ENCODE results near the gene SDR42E1.

The SDR42E1 gene

GRCh38 chr16:82017911-82018568 is 6.8 kb upstream of the SDR42E1 start:
- no peaks in the 10 kb centered on the region for H3K9me2 ChIP-seq (replicated peaks; ENCODE audit: insufficient read depth, low read length)
- H3K27ac ChIP-seq (ENCODE audit: low read length), result no peak overlapping the region
- no peak for DNase-seq
- H3F3A ChIP-seq (ENCODE audit: insufficient read depth, low read length), result no peaks in the 10 kb centered on the region
- no peak overlapping the region for H3K4me3 ChIP-seq (ENCODE audit: low read length)
- H3K36me3 ChIP-seq (replicated peaks; ENCODE audit: insufficient read depth, low read length), result no peaks in the 10 kb centered on the region
- H3K9me3 ChIP-seq (replicated peaks; ENCODE audit: insufficient read depth, low read length), result no peaks in the 10 kb centered on the region
- H3K9ac ChIP-seq (ENCODE audit: low read length), result no peak overlapping the region
- no peak overlapping the region for H2AFZ ChIP-seq (ENCODE audit: low read length)
- no peaks in the 10 kb centered on the region for H3K27me3 ChIP-seq (replicated peaks; ENCODE audit: insufficient read depth, low read length)
- H3K4me2 ChIP-seq (ENCODE audit: low read depth, low read length), result no peak overlapping the region
- H3K4me1 ChIP-seq (ENCODE audit: low read length), result 0 out of 2 replicates have a peak, but pooled peaks cover 4% of the 10 kb centered on the region
- TF ChIP-seq EZH2phosphoT487 (IDR thresholded peaks at IDR 0.05; ENCODE audit: low read length) (no peak), CTCF (IDR thresholded peaks at IDR 0.05; ENCODE audit: low read length) (no peak), EZH2 (optimal IDR thresholded peaks at IDR 0.05; ENCODE audit: low read depth, low read length) (no peak)
- no peaks in the 10 kb centered on the region for H4K20me1 ChIP-seq (ENCODE audit: insufficient read depth, low read length)
- no peaks in the 10 kb centered on the region for H3K79me2 ChIP-seq (ENCODE audit: low read length)

GRCh38 chr16:82016964-82017363 is 5.7 kb upstream of the SDR42E1 start:
- no peaks in the 10 kb centered on the region for H3K27me3 ChIP-seq (replicated peaks; ENCODE audit: insufficient read depth, low read length)

GRCh38 chr16:82016263-82016662 is 5.0 kb upstream of the SDR42E1 start:
- no peak overlapping the region for H3K4me3 ChIP-seq (ENCODE audit: low read length)
- H3K79me2 ChIP-seq (ENCODE audit: low read length), result no peaks in the 10 kb centered on the region
- H3K4me2 ChIP-seq (ENCODE audit: low read depth, low read length), result peak overlapping the region; percentile 37; the same call in 1 of the 2 replicates
- TF ChIP-seq EZH2 (optimal IDR thresholded peaks at IDR 0.05; ENCODE audit: low read depth, low read length) (no peak), CTCF (IDR thresholded peaks at IDR 0.05; ENCODE audit: low read length) (peak; percentile 33), EZH2phosphoT487 (IDR thresholded peaks at IDR 0.05; ENCODE audit: low read length) (no peak)
- H4K20me1 ChIP-seq (ENCODE audit: insufficient read depth, low read length), result no peaks in the 10 kb centered on the region
- H3K27ac ChIP-seq (ENCODE audit: low read length), result no peak overlapping the region
- H3K4me1 ChIP-seq (ENCODE audit: low read length), result peaks cover 9% of the 10 kb centered on the region; the same call in 1 of the 2 replicates
- no peaks in the 10 kb centered on the region for H3K27me3 ChIP-seq (replicated peaks; ENCODE audit: insufficient read depth, low read length)
- no peak overlapping the region for H2AFZ ChIP-seq (ENCODE audit: low read length)
- no peak overlapping the region for H3K9ac ChIP-seq (ENCODE audit: low read length)
- peak; percentile 11 for DNase-seq
- H3K9me2 ChIP-seq (replicated peaks; ENCODE audit: insufficient read depth, low read length), result no peaks in the 10 kb centered on the region
- no peaks in the 10 kb centered on the region for H3K9me3 ChIP-seq (replicated peaks; ENCODE audit: insufficient read depth, low read length)
- H3F3A ChIP-seq (ENCODE audit: insufficient read depth, low read length), result no peaks in the 10 kb centered on the region
- no peaks in the 10 kb centered on the region for H3K36me3 ChIP-seq (replicated peaks; ENCODE audit: insufficient read depth, low read length)

More at GRCh38 chr16:82016964-82017363, 5.7 kb upstream of the SDR42E1 start:
- H3F3A ChIP-seq (ENCODE audit: insufficient read depth, low read length), result no peaks in the 10 kb centered on the region
- no peaks in the 10 kb centered on the region for H3K36me3 ChIP-seq (replicated peaks; ENCODE audit: insufficient read depth, low read length)
- H3K27ac ChIP-seq (ENCODE audit: low read length), result no peak overlapping the region
- H3K4me3 ChIP-seq (ENCODE audit: low read length), result no peak overlapping the region
- no peaks in the 10 kb centered on the region for H3K9me3 ChIP-seq (replicated peaks; ENCODE audit: insufficient read depth, low read length)
- no peak for TF ChIP-seq CTCF (IDR thresholded peaks at IDR 0.05; ENCODE audit: low read length)
- TF ChIP-seq EZH2phosphoT487 (IDR thresholded peaks at IDR 0.05; ENCODE audit: low read length), result no peak
- no peak for TF ChIP-seq EZH2 (optimal IDR thresholded peaks at IDR 0.05; ENCODE audit: low read depth, low read length)
- H4K20me1 ChIP-seq (ENCODE audit: insufficient read depth, low read length), result no peaks in the 10 kb centered on the region
- DNase-seq, result no peak
- H3K9me2 ChIP-seq (replicated peaks; ENCODE audit: insufficient read depth, low read length), result no peaks in the 10 kb centered on the region
- no peak overlapping the region for H3K9ac ChIP-seq (ENCODE audit: low read length)
- no peak overlapping the region for H2AFZ ChIP-seq (ENCODE audit: low read length)
- H3K4me2 ChIP-seq (ENCODE audit: low read depth, low read length), result no peak overlapping the region
- H3K4me1 ChIP-seq (ENCODE audit: low read length), result 0 out of 2 replicates have a peak, but pooled peaks cover 4% of the 10 kb centered on the region
- H3K79me2 ChIP-seq (ENCODE audit: low read length), result no peaks in the 10 kb centered on the region
